ENCODE results near the gene POU2F2.

DNA sequence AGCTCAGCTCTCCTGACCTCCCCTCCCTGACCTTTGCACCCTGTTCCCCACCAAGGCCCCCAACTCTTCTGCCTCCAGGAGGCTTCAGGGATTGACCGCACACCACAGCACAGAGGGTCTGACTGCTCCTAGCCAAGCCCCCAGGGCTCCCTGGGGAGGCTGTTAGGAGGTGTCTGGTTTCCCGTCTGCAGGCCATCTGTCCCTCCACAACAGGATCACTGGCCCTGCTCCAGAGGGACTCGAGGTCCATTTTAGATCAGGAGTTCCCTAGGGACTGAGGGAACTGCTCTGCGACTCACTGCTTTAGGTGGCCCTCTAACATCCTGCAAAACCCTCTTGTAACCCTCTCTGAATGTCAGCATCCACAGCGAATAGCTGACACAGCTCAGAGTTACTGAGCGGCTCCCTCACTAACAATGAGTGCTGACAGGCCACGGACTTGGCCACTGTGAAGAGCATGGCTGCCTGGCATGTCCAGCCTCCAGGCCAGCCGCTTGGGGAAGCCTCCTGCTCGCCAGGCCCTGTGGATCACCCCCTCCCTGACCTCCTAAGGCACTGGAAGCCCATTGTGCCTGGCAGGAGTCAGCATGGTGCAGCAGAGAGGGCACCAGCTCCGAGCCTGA lies 79.9 kb downstream of the POU2F2 start:
- TF ChIP-seq, protein P1, sequence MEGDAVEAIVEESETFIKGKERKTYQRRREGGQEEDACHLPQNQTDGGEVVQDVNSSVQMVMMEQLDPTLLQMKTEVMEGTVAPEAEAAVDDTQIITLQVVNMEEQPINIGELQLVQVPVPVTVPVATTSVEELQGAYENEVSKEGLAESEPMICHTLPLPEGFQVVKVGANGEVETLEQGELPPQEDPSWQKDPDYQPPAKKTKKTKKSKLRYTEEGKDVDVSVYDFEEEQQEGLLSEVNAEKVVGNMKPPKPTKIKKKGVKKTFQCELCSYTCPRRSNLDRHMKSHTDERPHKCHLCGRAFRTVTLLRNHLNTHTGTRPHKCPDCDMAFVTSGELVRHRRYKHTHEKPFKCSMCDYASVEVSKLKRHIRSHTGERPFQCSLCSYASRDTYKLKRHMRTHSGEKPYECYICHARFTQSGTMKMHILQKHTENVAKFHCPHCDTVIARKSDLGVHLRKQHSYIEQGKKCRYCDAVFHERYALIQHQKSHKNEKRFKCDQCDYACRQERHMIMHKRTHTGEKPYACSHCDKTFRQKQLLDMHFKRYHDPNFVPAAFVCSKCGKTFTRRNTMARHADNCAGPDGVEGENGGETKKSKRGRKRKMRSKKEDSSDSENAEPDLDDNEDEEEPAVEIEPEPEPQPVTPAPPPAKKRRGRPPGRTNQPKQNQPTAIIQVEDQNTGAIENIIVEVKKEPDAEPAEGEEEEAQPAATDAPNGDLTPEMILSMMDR (IDR thresholded peaks at IDR 0.05) = no peak
- TF ChIP-seq POLR2A (IDR thresholded peaks at IDR 0.05) = no peak
